Keratinocyte (primary cell): ENCODE measurements around the gene NSUN4.

Source experiments
- EZH2 ChIP-seq: IDR thresholded peaks from one replicate; pipeline ENCODE4 v1.6.1; 2012; ENCODE audit warnings: inconsistent platforms, mild to moderate bottlenecking, low read length, moderate library complexity
- TF ChIP-seq, protein P1 (sequence below), 3 experiments: IDR thresholded peaks in 1 of 3; conservative IDR thresholded peaks in 1 of 3; optimal IDR thresholded peaks in 1 of 3; 2 replicates in 2 of 3; 3 replicates in 1 of 3; pipeline versions ENCODE3 to v1.5.1; 2011; ENCODE audit warnings: low read length in 3 of 3, mild to moderate bottlenecking in 3 of 3, moderate library complexity in 2 of 3, control low read depth in 1 of 3, inconsistent platforms in 1 of 3; ENCODE audit not compliant: insufficient read depth in 2 of 3; ENCODE audit errors: extremely low read depth in 1 of 3

DNA sequence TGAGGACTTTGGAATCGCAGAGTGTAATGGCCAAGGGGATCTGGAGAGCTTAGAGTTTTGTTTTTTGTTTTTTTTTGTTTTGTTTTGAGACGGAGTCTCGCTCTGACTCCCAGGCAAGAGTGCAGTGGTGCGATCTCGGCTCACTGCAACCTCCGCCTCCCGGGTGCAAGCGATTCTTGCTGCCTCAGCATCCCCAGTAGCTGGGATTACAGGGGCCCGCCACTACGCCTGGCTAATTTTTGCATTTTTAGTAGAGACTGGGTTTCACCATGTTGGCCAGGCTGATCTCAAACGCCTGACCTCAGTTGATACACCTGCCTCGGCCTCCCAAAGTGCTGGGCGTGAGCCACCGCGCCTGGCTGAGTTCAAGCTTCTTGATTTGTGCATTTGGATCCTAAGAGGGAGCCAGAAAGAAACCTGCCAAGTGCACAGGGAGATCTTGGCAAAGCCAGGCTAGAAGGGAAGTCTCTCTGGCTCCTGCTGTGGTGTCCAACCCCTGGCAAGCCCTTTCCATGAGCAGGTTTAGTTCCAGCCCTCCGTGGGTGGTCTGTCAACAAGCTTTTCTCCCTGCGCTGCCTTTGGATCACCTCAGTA is 54.4 kb downstream of the NSUN4 start:
- TF ChIP-seq EZH2, result no peak
- TF ChIP-seq, protein P1, sequence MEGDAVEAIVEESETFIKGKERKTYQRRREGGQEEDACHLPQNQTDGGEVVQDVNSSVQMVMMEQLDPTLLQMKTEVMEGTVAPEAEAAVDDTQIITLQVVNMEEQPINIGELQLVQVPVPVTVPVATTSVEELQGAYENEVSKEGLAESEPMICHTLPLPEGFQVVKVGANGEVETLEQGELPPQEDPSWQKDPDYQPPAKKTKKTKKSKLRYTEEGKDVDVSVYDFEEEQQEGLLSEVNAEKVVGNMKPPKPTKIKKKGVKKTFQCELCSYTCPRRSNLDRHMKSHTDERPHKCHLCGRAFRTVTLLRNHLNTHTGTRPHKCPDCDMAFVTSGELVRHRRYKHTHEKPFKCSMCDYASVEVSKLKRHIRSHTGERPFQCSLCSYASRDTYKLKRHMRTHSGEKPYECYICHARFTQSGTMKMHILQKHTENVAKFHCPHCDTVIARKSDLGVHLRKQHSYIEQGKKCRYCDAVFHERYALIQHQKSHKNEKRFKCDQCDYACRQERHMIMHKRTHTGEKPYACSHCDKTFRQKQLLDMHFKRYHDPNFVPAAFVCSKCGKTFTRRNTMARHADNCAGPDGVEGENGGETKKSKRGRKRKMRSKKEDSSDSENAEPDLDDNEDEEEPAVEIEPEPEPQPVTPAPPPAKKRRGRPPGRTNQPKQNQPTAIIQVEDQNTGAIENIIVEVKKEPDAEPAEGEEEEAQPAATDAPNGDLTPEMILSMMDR (optimal IDR thresholded peaks at IDR 0.05 in 1 of 3, IDR thresholded peaks at IDR 0.05 in 1 of 3, conservative IDR thresholded peaks at IDR 0.05 in 1 of 3; ENCODE audit: extremely low read depth in 1 of 3, insufficient read depth in 2 of 3, low read length in 3 of 3), result no peak
